Kidney glomerular epithelial cell (primary cell): Measurements from ENCODE around the gene LYL1.

Experiments used
- DNase-seq: peaks from one replicate; lab custom pipeline; 2025; lab: John Stamatoyannopoulos, UW

The LYL1 gene

DNA sequence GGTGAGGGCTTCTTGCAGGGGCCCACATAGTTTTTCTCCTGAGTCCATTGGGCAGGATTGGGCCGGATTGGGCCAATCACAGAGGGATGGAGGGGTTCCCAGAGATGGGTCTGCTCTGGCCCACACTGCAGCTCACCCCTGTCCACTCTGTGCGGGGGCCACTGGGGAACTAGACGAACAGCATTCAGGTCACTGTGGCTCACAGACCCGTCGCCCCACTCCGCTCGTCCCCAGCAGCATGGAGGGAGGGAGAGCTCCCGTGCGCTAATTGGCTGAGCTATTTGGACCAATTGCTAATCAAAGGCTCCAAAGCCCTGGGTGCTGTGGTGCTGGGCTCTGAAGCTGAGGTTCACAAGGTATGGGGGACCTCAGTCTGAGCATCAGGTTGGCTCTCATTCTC is 26.7 kb upstream of the LYL1 start:
- DNase-seq = no peak

DNA sequence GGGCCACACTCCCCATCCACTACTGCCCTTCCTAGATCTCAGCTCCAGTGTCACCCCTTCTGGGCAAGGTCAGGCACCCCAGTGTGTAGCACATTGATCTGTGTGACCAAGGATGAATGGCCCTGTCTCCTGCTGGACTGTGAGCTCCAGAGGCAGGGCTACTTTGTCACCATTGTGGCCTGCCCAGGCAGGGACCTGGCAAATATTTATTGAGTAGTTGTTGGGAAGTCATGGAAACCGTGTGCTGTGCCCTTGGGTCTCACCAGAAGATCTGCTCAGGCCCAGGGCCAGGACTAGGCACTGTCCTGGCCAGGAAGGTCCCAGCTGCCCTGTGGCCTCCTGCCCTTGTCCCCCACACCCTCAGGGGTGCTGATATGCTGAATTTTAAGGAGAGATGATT is 25.9 kb upstream of the LYL1 start:
- no peak for DNase-seq

DNA sequence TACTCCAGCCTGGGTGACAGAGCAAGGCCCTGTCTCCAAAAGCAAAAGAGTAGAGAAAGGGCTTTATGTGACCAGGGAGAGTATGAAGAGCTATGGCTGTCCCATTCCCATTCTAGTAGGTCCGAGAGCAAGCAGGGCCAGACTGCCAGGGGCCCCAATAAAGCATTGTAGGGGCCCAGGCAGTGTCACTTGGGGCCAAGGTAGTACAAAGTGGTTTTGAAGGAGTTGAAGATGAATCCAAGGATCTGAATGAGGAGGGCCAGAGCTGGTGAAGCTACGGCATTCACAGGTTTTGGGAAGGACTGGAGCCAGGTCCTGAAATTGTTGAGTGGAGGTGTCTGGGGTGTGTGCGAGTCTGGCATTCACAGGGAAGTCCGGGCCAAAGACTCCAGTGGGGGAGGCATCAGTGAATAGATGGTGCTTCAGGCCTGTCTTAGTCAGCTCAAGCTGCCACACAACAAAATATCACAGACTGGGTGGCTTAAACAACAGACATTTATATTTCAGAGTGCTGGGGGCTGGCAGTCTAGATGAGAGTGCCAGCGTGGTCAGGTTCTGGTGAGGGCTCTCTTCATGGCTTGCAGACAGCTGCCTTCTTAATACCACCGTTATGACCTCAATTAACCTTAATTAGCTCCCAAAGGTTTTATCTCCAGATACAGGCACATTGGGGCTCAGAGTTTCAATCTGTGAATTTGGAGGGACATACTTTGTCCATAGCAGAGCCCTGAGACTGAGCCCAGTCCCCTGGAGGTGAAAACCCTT is 25.3 kb upstream of the LYL1 start:
- no peak for DNase-seq

DNA sequence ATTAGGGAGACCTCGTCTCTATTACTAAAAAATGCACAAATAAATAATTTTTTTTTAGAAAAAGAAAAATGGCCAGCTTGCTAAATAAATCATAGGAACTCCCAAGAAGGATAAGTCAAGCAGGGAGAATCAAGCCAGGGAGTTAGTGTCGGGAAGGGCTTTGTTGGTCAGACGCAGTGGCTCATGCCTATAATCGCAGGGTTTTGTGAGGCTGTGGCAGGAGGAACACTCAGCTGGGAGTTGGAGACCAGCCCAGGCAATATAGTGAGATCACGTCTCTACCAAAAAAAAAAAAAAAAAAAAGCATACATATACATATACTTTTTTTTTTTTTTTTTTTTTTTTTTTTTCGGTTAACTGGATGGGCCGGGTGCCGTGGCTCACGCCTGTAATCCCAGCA is 24.4 kb upstream of the LYL1 start:
- no peak for DNase-seq

DNA sequence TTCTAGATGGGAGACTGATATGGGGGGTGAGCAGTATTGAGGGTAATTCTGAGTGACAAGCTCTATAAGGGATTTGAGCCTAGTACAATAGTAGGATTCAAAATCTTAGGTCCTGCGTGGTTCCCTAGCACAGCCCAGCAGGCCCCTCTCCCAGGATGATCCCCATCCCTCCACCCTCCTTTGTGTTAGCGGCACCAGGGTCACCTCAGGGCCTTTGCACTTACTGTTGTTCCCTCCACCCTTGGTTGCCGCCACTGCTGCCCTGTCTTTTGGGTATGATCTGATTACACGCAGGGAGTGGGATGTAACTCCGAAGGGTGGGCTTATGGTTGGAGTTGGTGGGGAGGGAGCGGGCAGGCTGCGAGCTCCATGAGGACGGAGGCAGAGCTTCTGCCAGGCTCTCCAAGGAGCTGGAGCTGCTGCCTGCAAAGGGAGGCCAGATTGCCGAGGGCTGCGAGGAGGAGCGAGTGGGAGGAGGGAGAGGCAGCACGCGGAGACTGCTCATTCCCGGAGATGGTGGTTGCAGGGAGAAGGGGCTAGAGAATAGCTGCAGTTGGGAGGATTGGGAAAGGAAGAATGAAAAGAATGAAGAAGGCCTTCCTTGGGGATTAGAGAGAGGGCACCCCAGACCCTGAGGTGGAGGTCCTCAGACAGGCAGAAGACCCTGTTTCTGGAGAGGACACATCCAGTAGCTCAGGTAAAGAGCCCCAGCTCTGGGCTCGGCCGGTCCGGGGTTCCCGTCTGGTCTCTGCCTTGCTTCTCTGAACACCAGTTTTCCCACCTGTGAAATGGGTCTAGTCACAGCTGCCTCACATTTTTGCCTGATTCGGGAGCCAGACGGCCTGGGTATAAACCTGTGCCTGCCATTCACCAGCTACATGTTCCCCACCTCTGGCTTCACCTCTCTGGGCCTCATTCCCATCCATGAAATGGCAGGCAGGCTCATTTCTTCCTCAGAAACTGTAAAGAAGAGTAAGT is 20.6 kb upstream of the LYL1 start:
- DNase-seq = no peak

DNA sequence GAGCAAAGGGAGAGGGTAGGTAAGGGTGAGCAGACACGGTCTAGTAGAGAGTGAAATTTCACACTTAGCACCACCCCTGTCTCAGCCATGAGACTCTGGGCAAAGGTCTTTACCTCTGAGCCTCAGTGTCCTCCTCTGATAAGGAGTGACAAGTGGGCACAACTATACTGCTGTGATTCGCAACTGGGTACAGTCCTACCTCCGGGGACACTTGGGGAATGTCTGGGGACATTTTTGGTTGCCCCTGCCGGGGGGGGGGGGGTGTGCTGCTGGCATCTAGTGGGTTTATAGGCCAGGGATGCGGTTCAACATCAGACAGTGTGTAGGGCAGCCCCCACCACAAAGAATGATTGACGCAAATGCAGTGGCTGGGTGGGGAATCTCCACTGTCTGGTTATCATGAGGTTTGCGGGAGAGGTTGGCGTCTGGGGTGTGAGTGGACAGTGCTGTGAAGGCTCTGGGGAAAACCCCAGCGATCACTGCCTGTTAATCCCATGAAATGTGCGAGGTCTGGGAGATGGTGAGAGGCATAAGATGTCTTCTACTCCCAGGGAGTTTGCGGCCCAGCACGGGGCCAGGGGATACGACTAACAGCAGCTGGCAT is 19.7 kb upstream of the LYL1 start:
- DNase-seq = no peak

DNA sequence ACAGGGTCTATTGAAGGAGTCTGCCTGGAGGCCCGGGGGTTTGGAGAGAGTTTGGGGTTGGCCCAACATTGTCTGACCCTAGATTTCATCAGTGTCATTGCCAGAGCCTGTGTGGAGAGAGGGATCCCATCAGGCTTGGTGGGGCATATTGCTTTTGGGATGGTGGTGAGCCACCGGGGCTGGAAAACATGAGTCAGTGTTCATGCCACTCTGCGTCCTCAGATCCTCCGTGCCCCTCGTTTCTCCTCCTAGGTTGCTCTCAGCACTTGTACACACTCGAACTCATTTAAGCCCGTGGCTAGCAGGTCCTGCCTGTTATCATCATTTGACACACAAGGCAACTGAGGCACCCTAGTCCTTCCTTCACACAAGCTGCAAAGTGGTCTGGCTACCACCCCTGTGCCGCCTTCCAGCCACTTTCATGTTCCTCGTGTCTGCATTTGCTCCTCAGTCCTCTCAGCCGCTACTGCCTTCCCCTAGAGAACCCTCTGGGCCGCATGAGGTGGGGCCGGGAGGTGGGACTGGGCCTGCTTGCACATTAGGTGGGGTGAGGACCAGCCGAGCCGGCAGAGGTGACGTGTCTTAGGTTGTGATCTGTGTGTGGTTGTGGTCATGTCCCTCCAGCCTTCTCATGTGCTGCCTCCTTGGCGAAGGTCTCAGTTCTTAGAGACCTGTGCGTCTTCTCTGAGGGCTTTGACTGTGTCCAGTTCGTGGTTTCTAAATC is 19.1 kb upstream of the LYL1 start:
- no peak for DNase-seq

DNA sequence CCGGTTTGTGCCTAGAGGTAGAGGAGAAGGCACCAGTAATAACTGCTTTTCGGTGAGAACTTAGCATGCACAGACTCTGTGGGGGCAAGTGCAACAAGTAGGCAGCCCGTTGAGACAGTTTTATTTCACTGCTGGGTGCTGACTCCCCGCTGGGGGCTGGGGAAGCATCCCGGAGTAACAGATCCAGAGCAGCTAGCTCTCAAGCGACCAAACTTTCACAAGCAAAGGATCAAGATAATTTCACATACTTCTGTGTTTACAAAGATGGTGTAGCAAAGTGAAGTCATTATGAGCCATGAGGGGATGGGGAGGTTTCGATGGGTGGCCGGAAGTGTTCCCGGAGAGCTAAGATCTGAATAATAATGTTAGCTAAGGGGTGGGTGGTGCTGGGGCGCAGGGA is 18.2 kb upstream of the LYL1 start:
- no peak for DNase-seq

DNA sequence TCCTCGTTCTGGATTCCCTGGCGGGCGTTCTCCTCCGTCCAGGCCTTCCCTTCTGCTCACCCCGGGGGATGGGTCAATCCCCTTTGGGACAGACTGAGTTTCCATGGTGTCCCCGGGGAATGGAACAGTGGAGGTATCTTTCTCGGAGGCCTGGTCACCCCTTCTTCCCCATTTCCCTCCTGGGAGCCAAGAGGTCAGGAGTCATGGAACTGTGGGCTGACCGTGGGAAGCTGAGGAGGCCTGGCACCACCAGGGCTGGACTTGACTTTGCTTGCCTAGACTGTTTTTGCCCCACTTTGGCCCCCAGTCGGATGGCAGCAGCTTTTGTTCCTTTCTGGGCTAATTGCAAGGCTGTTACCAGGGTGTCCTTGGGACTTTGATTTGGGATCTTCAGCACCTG is 17.4 kb upstream of the LYL1 start:
- no peak for DNase-seq

DNA sequence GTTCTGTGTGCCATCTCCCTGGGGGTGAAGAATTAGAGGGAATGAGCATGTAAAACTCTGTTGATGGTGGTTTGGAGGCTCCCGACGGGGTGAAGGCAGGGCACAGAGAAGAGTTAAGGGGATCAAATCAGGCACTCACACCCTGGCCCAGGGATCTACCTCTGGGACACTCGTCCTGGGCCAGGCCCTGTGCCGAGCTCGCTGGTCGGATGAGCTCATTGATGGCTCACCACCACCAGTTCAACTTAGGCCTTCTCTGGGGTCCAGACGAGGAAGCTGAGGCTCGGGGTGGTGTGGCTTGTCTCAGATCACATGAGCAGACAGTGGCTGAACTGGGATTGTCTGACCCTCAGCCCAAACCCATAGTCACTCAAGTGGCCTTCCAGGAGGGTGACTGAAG is 17.0 kb upstream of the LYL1 start:
- DNase-seq = no peak

DNA sequence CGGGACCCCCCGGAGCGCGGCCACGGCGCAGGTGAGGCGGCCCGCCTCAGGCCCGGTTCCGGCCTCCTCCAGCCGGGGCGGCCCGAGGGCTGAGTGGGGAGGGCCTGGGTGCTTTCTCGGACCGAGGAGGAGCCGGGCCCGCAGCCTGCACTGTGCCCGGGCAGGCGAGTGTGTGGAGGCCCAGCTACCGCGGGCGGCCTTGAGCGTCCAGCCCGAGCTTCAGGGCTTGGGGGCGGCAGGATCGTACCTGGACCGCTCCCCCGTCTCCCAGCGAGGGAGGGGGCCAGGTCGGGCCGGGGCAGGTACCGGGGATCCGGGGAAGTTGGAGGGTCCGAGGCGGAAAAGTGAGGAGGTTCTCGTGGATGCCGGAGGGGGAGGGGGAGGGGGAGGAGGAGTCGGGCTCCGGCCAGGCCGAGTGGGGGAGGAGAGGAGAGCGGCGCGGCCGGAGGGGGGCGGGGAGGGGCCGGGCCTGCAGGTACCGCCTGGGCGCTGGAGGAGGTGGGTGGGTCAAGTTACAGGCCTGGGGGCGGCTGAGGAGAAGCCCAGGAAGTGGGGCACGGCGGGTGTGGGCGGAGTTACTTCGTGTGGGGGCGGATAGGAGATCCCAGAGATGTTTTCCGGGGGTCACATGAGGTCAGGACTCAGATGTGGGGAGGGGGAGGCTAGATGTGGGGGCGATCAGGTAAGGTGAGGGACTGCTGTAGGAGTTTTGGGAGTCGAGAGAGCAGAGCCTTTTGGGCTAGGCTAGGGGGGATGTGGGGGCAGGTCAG is 16.0 kb upstream of the LYL1 start:
- peak; percentile 18 for DNase-seq

DNA sequence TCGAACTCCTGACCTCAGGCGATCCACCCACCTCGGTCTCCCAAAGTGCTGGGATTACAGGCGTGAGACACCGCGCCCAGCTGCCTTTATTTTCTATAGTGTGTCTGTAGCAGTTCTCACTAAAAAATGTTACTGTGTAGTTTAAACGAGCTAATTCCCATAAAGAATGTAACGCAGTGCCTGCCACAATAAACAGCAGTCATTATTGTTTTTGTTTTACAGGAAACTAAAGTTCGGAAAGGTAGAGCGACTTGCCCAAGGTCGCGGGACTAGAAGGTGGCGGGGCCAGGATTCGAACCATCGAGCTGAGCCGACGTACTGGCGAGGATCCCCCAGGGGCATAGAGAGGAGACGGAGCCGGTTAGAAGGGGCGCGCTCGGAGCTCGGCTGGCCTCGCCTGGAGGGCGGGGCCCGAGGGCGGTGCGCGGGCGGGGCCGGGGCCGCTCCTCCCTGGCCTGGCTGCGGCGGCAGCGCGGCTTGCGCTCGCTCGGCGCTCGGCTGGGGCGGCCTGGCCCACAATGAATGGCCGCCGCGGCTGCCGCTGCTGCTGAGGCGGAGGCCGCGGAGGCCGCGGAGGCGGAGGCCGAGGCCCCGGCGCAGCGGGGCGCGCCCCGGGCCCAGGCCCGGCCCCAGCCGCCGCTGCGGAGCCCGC is 15.2 kb upstream of the LYL1 start, which contains the start of gene NACC1:
Gene NACC1 (plus strand): TSS at position 493 of the 652 bp plus-strand sequence. CDS start 16,944 bp downstream, outside the sequence.
- DNase-seq = peak; percentile 63

DNA sequence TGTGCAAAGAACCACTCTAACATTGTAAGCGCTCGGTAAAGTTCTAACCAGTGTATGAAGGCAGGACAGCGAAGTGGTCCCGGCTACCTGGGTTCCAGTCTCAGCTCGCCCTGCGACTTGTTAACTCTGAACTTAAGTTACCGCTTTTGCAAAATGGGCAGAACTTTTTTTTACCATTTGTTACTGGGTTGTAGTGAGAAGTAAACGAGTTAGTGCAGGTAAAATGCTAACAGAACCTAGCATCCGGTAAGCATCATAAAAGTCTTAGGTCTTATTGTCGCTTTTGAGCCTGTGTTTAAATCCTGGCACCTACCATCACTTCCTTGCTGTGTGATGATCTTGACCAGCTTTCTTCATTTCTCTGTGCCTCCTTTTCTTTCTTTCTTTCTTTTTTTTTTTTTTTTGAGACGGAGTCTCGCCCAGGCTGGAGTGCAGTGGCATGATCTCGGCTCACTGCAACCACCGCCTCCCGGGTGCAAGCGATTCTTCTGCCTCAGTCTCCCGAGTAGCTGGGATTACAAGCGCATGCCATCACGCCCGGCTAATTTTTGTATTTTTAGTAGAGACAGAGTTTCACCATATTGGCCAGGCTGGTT is 14.6 kb upstream of the LYL1 start:
- no peak for DNase-seq

DNA sequence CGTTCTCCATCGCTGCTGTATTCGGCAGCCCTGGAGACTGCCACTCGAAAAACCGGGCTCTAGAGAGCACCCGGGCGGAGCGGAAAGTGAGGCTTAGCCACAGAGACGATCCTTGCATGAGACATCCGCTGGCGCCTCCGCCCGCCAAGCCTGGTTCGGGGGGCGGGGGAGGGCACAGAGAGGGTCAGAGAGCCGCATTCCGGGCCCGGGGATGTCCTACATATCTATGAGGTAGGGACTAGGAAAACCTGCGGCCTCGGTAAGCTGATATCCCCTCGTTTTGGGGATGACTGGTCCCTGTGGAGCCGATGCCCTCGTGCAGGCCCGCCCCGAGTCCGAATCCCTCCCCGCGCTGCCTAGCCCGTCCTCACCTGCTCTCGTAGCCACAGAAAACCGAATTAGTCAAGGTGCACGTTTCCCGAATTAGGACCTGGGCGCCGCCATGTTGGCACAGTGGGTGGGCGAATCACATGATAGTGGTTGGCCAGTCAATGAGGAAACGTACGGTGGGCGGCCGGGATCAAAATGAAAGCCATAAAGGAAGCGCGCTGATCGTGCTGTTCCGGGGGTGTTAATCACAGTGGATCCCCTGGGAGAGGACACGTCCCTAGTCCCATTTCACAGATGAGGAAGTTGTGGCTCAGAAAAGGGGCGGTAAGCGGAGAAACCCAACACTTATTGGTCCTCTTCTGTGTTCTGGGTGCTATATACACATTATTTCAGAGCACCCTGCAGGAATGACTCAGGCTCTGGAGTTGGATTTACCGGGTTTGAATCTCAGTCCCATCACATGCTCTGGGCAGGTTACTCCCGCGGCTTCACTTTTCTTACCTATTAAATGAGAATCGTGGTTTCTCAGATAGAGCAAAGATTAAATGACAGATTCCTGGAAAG is 13.9 kb upstream of the LYL1 start, which contains the start of gene TRMT1:
Gene TRMT1 (minus strand): TSS at position 459 of the 894 bp plus-strand sequence. CDS start 341 bp downstream, at position 118.
- DNase-seq = peak; percentile 90

DNA sequence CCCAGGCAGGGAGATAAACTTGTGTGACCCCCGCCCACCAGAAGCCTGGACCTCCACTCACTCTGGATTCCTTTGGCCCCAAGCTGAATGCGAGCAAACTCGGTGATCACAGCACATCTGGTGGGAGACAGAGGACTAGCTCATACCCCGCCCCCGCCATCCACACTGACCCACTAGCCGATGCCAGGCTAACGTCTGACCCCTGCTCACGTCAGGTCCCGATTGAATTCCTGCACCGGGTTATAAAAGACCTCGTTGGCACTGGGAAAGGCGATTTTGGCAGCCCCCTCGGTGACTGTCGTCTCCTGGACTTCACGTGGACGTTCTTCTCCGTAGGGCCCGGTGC is 13.3 kb upstream of the LYL1 start:
- no peak for DNase-seq

DNA sequence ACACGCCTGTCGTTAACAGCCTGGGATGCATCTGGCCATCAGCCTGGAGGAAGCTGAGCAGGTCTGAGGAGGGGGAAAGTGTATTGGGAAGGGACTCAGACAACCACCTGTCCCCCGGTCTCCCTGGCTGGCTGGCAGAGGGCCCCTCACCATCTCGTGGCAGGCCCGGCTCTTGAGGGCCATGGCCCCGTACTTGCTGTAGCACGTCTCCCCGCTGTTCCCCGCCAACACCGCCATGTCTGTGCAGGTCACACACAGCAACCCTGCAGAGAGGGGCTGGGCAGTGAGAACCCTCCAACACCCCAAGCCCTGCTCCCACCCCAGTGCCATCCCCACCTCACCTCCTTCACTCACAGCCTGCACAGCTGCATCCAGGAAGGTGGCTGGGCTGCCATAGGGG is 9.9 kb upstream of the LYL1 start:
- DNase-seq = no peak

DNA sequence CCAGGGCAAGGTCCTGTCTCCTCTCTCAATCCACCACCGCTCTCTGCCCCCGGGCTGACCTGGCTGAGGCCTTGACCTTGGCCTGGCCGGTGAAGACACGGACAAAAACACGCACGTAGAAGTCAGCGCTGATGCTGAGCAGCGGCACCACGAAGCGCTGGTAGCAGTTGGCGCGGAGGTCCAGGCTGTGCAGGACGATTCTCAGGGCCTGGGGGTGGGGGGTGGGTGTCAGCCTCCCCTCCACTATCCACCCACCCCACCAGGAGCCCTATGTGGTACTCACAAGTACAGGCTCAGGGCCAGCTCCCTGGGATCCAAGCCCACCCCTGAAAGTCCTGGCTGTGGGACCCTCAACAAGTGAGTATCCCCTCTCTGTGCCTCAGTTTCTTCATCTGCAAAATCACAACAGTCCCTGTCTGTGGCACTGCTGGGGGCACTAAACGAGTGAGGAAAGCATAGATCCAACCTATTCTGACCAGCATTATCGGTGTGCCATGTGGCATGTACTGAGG is 7.5 kb upstream of the LYL1 start:
- no peak for DNase-seq

DNA sequence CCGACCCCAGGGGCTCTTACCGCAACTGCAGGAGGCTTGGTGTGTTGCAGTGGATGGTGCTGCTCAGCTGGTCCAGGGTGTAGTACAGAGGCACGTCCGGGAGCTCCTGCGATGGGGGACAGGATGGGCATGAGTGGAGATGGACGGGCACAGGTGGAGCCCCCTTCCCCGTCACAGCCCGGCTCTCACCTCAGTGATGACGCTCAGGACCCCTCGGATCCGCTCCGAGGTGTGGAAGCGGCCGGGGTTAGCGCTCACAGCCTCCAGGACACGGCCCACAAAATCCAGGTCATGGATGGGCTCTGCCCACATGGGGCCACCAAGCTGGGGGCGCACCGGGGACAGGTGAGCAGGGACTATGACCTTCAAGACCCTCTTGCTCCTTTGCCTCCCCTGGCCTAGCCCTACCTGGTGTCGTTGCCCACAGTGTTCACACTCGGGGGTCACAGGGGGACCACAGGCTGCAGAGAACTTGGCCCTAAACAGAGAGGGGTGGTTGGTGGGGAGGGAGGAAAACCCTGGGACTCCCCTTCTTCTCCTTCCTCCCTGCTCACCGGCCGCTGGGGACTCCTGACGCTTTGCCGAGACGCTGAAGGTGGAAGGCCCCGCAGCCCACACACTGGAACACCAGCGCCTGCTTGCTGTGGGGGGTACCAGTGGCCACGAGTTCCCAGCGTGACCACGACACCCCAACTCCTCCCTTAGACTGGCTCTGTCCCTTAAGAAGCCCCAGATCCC is 6.9 kb upstream of the LYL1 start:
- DNase-seq = no peak
